GM23338 (cell line): ENCODE results near the gene DUSP10.

ENCODE experiments used
- CREB1 ChIP-seq: fragments of 250-450 bp; sonication (Bioruptor Pico); IDR thresholded peaks from 2 replicates; pipeline ENCODE4 v1.5.0; 2020; ENCODE audit warnings: low read depth, mild to moderate bottlenecking, moderate library complexity
- EZH2 ChIP-seq: fragments of 200-600 bp; sonication (generic); IDR thresholded peaks from one replicate; pipeline ENCODE4 v1.8.0; 2017; ENCODE audit warnings: antibody characterized with exemption, mild to moderate bottlenecking, low read depth; ENCODE audit not compliant: unreplicated experiment
- POLR2AphosphoS5 ChIP-seq: IDR thresholded peaks from 2 replicates; pipeline ENCODE4 v1.6.1; 2016; ENCODE audit warnings: antibody characterized with exemption, low read depth
- TF ChIP-seq, protein P1 (sequence below), 2 experiments: fragments of 200-600 bp in 1 of 2; sonication (generic) in 1 of 2; conservative IDR thresholded peaks; 2 replicates each; pipeline versions ENCODE4 v1.5.1 to v1.6.1; 2016 to 2017; ENCODE audit warnings: antibody characterized with exemption in 2 of 2, low read depth in 2 of 2, mild to moderate bottlenecking in 2 of 2, moderate library complexity in 1 of 2

DNA sequence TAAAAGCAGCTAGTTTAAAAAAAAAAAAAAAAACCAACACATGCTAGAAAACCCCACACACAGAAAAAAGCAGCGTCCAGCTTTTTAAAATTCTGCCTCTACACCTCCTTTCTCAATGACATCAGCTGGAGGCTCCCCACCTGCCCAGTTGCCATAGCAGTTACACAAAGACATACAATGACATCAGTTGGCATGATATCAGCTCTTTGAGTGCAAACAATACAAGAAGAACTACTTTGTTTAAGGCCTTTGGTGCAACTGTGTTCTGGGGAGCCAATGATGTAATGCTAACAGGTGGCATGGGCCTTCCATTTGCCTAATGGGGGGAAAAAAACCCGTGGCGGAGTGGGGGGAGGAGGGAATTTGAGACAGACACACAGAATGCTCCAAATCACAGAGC is 32.9 kb downstream of the DUSP10 start:
- no peak for TF ChIP-seq POLR2AphosphoS5
- no peak for TF ChIP-seq CREB1 (CRISPR knock-in tag)
- no peak for TF ChIP-seq EZH2
- TF ChIP-seq, protein P1, sequence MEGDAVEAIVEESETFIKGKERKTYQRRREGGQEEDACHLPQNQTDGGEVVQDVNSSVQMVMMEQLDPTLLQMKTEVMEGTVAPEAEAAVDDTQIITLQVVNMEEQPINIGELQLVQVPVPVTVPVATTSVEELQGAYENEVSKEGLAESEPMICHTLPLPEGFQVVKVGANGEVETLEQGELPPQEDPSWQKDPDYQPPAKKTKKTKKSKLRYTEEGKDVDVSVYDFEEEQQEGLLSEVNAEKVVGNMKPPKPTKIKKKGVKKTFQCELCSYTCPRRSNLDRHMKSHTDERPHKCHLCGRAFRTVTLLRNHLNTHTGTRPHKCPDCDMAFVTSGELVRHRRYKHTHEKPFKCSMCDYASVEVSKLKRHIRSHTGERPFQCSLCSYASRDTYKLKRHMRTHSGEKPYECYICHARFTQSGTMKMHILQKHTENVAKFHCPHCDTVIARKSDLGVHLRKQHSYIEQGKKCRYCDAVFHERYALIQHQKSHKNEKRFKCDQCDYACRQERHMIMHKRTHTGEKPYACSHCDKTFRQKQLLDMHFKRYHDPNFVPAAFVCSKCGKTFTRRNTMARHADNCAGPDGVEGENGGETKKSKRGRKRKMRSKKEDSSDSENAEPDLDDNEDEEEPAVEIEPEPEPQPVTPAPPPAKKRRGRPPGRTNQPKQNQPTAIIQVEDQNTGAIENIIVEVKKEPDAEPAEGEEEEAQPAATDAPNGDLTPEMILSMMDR (conservative IDR thresholded peaks at IDR 0.05; ENCODE audit: low read depth in 2 of 2) = no peak
